ENCODE results near the gene CFAP77.

GRCh38 chr9:132609829-132610228 lies 199.8 kb downstream of the CFAP77 start:
- TF ChIP-seq, protein P1, sequence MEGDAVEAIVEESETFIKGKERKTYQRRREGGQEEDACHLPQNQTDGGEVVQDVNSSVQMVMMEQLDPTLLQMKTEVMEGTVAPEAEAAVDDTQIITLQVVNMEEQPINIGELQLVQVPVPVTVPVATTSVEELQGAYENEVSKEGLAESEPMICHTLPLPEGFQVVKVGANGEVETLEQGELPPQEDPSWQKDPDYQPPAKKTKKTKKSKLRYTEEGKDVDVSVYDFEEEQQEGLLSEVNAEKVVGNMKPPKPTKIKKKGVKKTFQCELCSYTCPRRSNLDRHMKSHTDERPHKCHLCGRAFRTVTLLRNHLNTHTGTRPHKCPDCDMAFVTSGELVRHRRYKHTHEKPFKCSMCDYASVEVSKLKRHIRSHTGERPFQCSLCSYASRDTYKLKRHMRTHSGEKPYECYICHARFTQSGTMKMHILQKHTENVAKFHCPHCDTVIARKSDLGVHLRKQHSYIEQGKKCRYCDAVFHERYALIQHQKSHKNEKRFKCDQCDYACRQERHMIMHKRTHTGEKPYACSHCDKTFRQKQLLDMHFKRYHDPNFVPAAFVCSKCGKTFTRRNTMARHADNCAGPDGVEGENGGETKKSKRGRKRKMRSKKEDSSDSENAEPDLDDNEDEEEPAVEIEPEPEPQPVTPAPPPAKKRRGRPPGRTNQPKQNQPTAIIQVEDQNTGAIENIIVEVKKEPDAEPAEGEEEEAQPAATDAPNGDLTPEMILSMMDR (IDR thresholded peaks at IDR 0.05): no peak
- TF ChIP-seq ZFX (IDR thresholded peaks at IDR 0.05; ENCODE audit: borderline replicate concordance): no peak

All from 22Rv1 (cell line).